B cell (primary cell): ENCODE data around the gene GRID1. TPM values are rescaled to one million over a fixed set of nuclear protein-coding genes. Genes with fewer than 3 reads are reported as not detected.

ENCODE experiments used
- ATAC-seq: fragments of 200-7000 bp; cut with Tn5 transposase; one replicate; pipeline ENCODE4 v1.10.0; 2021; ENCODE audit warnings: low read depth, mild to moderate bottlenecking, moderate number of reproducible peaks, moderate library complexity
- CTCF ChIA-PET: fragments of 350-600 bp; sonication (Branson Sonifier 250); formaldehyde crosslinking; loops from one replicate; lab custom pipeline; 2021; ENCODE audit warnings: antibody characterized with exemption, inconsistent platforms; lab: Charles Lee
- POLR2A ChIA-PET: fragments of 350-600 bp; sonication (Branson Sonifier 250); formaldehyde crosslinking; loops from one replicate; lab custom pipeline; 2021; ENCODE audit warnings: antibody characterized with exemption; lab: Charles Lee
- DNase-seq: peaks from one replicate; pipeline ENCODE4 v3.0.0; 2013
- H2AFZ ChIP-seq: 2 replicates; pipeline ENCODE4 v1.6.1; 2012; ENCODE audit warnings: mild to moderate bottlenecking, low read depth, low read length; ENCODE audit not compliant: insufficient read depth, poor library complexity, severe bottlenecking
- H3K27ac ChIP-seq, 2 donors: 1 replicate in 1 of 2; 2 replicates in 1 of 2; pipeline ENCODE4 v1.5.1; 2012 to 2013; ENCODE audit warnings: low read length in 2 of 2, mild to moderate bottlenecking in 2 of 2, moderate library complexity in 1 of 2
- H3K27me3 ChIP-seq, 4 experiments: fragments of 200-600 bp in 1 of 4; sonication (generic) in 1 of 4; replicated peaks in 1 of 4; 1 replicate in 2 of 4; 2 replicates in 2 of 4; pipeline versions ENCODE4 v1.6.1 to v1.7.0; 2013 to 2016; ENCODE audit warnings: low read length in 3 of 4, mild to moderate bottlenecking in 2 of 4, mixed read lengths in 1 of 4, moderate library complexity in 1 of 4; ENCODE audit not compliant: insufficient read depth in 4 of 4, control insufficient read depth in 3 of 4; ENCODE audit errors: control extremely low read depth in 1 of 4
- H3K36me3 ChIP-seq, 2 experiments: replicated peaks in 1 of 2; 1 replicate in 1 of 2; 2 replicates in 1 of 2; pipeline versions ENCODE4 v1.6.1 to v1.7.1; 2013; ENCODE audit warnings: low read length in 1 of 2; ENCODE audit not compliant: insufficient read depth in 2 of 2, control insufficient read depth in 1 of 2; ENCODE audit errors: control extremely low read depth in 1 of 2, extremely low read depth in 1 of 2
- H3K4me1 ChIP-seq, 2 donors: fragments of 200-600 bp in 1 of 2; sonication (generic) in 1 of 2; 1 replicate in 1 of 2; 2 replicates in 1 of 2; pipeline versions ENCODE4 v1.5.1 to v1.6.1; 2013 to 2017; ENCODE audit warnings: low read length in 2 of 2; ENCODE audit not compliant: control insufficient read depth in 2 of 2, insufficient read depth in 2 of 2
- H3K4me2 ChIP-seq: replicated peaks from 2 replicates; pipeline ENCODE3; 2012; ENCODE audit warnings: mild to moderate bottlenecking, low read depth, low read length; ENCODE audit not compliant: poor library complexity, severe bottlenecking
- H3K4me3 ChIP-seq, 5 experiments: fragments of 200-600 bp in 1 of 5; sonication (generic) in 1 of 5; 1 replicate in 3 of 5; 2 replicates in 2 of 5; pipeline versions ENCODE4 v1.5.1 to v1.7.0; 2011 to 2016; ENCODE audit warnings: low read length in 4 of 5, mild to moderate bottlenecking in 4 of 5, low read depth in 2 of 5, control low read depth in 1 of 5, moderate library complexity in 1 of 5; ENCODE audit not compliant: insufficient read depth in 1 of 5; ENCODE audit errors: control extremely low read depth in 1 of 5, extremely low read depth in 1 of 5
- H3K79me2 ChIP-seq: fragments of 200-600 bp; sonication (generic); one replicate; pipeline ENCODE4 v1.6.0; 2016; ENCODE audit warnings: low read length; ENCODE audit not compliant: control insufficient read depth, insufficient read depth
- H3K9ac ChIP-seq: fragments of 200-600 bp; sonication (generic); 2 replicates; pipeline ENCODE4 v1.6.1; 2017; ENCODE audit warnings: mild to moderate bottlenecking, low read length, moderate library complexity
- H3K9me3 ChIP-seq, 3 donors: one replicate each; pipeline versions ENCODE4 v1.6.1 to v1.7.1; 2013; ENCODE audit warnings: low read length in 2 of 3; ENCODE audit not compliant: control insufficient read depth in 2 of 3, insufficient read depth in 1 of 3; ENCODE audit errors: control extremely low read depth in 1 of 3
- H4K20me1 ChIP-seq: 2 replicates; pipeline ENCODE4 v1.6.0; 2012; ENCODE audit warnings: mild to moderate bottlenecking, low read length; ENCODE audit not compliant: insufficient read depth, control insufficient read depth, poor library complexity, severe bottlenecking
- H3K27ac Mint-ChIP-seq: one replicate; pipeline ENCODE4 v1.8.0; 2021; ENCODE audit warnings: mixed read lengths
- H3K27me3 Mint-ChIP-seq: one replicate; pipeline ENCODE4 v1.8.0; 2021; ENCODE audit warnings: mixed read lengths
- H3K4me1 Mint-ChIP-seq: one replicate; pipeline ENCODE4 v1.8.0; 2021; ENCODE audit warnings: mixed read lengths
- H3K4me3 Mint-ChIP-seq: one replicate; pipeline ENCODE4 v1.8.0; 2021; ENCODE audit warnings: mixed read lengths
- H3K9me3 Mint-ChIP-seq: one replicate; pipeline ENCODE4 v1.8.0; 2022; ENCODE audit warnings: mixed read lengths; ENCODE audit not compliant: insufficient read depth
- CTCF ChIP-seq: fragments of 200-600 bp; IDR thresholded peaks from one replicate; pipeline ENCODE4 v1.8.0; 2022; ENCODE audit warnings: antibody characterized with exemption, mild to moderate bottlenecking
- EZH2 ChIP-seq: IDR thresholded peaks from 2 replicates; pipeline ENCODE4 v1.6.1; 2012; ENCODE audit warnings: borderline replicate concordance, low read depth, mild to moderate bottlenecking, moderate library complexity, low read length; ENCODE audit not compliant: insufficient read depth, poor library complexity, severe bottlenecking
- WGBS: methylation state at CpG from one replicate; pipeline ENCODE4 v1.1.5; 2013; ENCODE audit warnings: missing lambda C conversion rate; ENCODE audit not compliant: insufficient coverage; 5-methylcytosine and 5-hydroxymethylcytosine counted together
- intact Hi-C: fragments of 100-400 bp; cut with micrococcal nuclease; formaldehyde crosslinking; loops from one replicate; pipeline ENCODE4 v1.10.0; 2022
- polyA plus RNA-seq: library from polyadenylated mRNA; depleted of rRNA; stranded (reverse); fragments of >200 nt; gene quantifications from 2 replicates; pipeline ENCODE4 v1.2.3, GENCODE V29; 2012
- total RNA-seq, 2 donors: library from RNA; stranded (reverse); fragments of 120-200 nt in 1 of 2; gene quantifications; 1 replicate in 1 of 2; 2 replicates in 1 of 2; pipeline versions ENCODE4 v1.2.3 to v1.2.4, GENCODE V29; 2013 to 2022

GRID1 gene
- total and polyA plus RNA-seq, 2 donors (not counting 1 experiment from before 2014, with no cell fraction given) = not detected

- no peak overlapping the region for H2AFZ ChIP-seq
- no peak overlapping the region for H3K4me3 ChIP-seq
- CTCF ChIA-PET = no interaction called here
- no peaks in the 10 kb centered on the region for H3K36me3 ChIP-seq
- no peak overlapping the region for H3K9ac ChIP-seq
- H3K9me3 ChIP-seq = peaks cover 0 to 3% (median 0%) of the 10 kb centered on the region in 3 donors
- no peaks in the 10 kb centered on the region for H3K4me1 ChIP-seq
- no peak overlapping the region for H3K27ac ChIP-seq
- Mint-ChIP-seq H3K4me1 (no peaks in the 10 kb centered on the region), H3K9me3 (no peaks in the 10 kb centered on the region), H3K4me3 (no peak overlapping the region), H3K27me3 (peaks cover 28% of the 10 kb centered on the region), H3K27ac (no peak overlapping the region)
- H4K20me1 ChIP-seq = no peaks in the 10 kb centered on the region
- H3K27me3 ChIP-seq = no peaks in the 10 kb centered on the region
- DNase-seq = no peak
- POLR2A ChIA-PET = no interaction called here
- TF ChIP-seq EZH2 (no peak), CTCF (no peak)
- intact Hi-C loops = no loop called here
- no peak overlapping the region for H3K4me2 ChIP-seq
- ATAC-seq = no peak
- H3K79me2 ChIP-seq = no peaks in the 10 kb centered on the region
- WGBS = 83% methylated on average over 2 of the region's 2 CpGs
These were observed 312.9 kb downstream of the GRID1 start for GRCh38 chr10:86053675-86054074.

GRCh38 chr10:86051586-86051985 is 315.0 kb downstream of the GRID1 start:
- H3K4me1 ChIP-seq = no peaks in the 10 kb centered on the region
- no peak overlapping the region for H3K4me2 ChIP-seq
- H3K4me3 Mint-ChIP-seq = no peak overlapping the region
- DNase-seq (no peak), ATAC-seq (no peak)
- no CpG with 5 or more reads among the region's 3 CpGs for WGBS
- H3K9me3 ChIP-seq = peaks cover 0 to 3% (median 0%) of the 10 kb centered on the region in 3 donors
- no peaks in the 10 kb centered on the region for H3K4me1 Mint-ChIP-seq
- intact Hi-C loops = no loop called here
- H3K79me2 ChIP-seq = no peaks in the 10 kb centered on the region
- ChIA-PET CTCF (no interaction called here), POLR2A (no interaction called here)
- no peaks in the 10 kb centered on the region for H3K27me3 ChIP-seq
- H3K36me3 ChIP-seq = no peaks in the 10 kb centered on the region
- H3K9me3 Mint-ChIP-seq = no peaks in the 10 kb centered on the region
- no peak overlapping the region for H3K9ac ChIP-seq
- no peak overlapping the region for H3K4me3 ChIP-seq
- H3K27ac Mint-ChIP-seq = no peak overlapping the region
- H3K27me3 Mint-ChIP-seq = peaks cover 20% of the 10 kb centered on the region
- H4K20me1 ChIP-seq = no peaks in the 10 kb centered on the region
- no peak overlapping the region for H2AFZ ChIP-seq
- H3K27ac ChIP-seq = no peak overlapping the region
- TF ChIP-seq EZH2 (no peak), CTCF (no peak)
